ENCODE measurements around the gene TSPAN4. TPM values are rescaled to one million over a fixed set of nuclear protein-coding genes. Genes with fewer than 3 reads are reported as not detected.
A peak's percentile ranks its signal among the peaks of the same experiment; 100 is the strongest.

Gene TSPAN4
- total and polyA plus RNA-seq, 9 of the 15 experiments (the other 6 are each of a cell fraction or from before 2014, with no cell fraction given), result 0.07 to 31.0 (median 15.7) TPM

DNA sequence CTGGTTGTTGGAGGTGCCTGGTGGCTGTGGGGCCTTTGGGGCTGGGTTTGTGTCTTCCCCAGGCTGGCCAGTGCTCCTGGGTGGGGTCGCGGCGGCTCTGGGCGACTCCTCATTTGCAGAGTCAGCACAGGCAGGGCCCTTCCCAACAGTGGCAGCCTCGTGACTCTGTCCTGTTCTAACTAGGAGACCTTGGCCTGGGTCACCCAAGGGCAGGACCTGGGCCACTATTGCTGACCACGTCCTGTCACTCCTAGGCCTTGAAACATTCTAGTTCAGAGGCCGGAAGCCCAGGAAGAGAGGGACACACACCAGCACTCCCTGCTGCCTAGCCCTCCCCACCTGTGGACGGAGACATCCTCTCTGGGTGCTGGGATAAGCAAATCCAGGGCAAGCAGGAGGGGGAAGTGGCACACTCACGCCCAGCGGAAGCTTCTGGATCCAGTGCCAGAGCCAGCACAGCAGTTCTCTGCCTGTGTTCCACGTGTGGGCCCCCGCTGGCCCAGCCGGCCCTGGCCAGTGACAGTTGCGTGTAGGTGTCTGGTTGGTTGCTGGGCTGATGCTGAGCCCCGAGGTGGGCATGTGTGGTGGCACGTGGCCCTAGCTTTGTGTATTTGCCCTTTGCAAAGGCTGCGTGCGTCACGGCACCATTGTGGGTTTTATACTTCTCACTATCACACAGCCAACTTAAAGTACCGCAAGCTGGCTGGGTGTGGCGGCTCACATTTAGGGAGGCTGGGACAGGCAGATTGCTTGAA lies 72.3 kb downstream of the TSPAN4 start (continued):
- TF ChIP-seq ZBTB5 (IDR thresholded peaks at IDR 0.05) (no peak), CBFB (CRISPR knock-in tag; IDR thresholded peaks at IDR 0.05) (no peak), ZNF165 (CRISPR knock-in tag; IDR thresholded peaks at IDR 0.05; ENCODE audit: borderline replicate concordance) (peak; percentile 79), PYGO2 (tag; IDR thresholded peaks at IDR 0.05) (no peak), PHF8 (IDR thresholded peaks at IDR 0.05; ENCODE audit: borderline replicate concordance, low read length) (peak; percentile 26; the same call in 1 of the 2 replicates), ESRRA (IDR thresholded peaks at IDR 0.05; ENCODE audit: borderline replicate concordance, low read depth) (peak; percentile 83), DDX20 (tag; IDR thresholded peaks at IDR 0.05; ENCODE audit: low read depth) (no peak), MAFG (tag; conservative IDR thresholded peaks at IDR 0.05) (peak; percentile 70), TSC22D4 (tag; IDR thresholded peaks at IDR 0.05) (no peak), ZC3H8 (IDR thresholded peaks at IDR 0.05) (no peak), MXI1 (IDR thresholded peaks at IDR 0.05; ENCODE audit: low read depth, low read length) (no peak), WHSC1 (IDR thresholded peaks at IDR 0.05; ENCODE audit: low read length) (no peak), TFAM (CRISPR knock-in tag; conservative IDR thresholded peaks at IDR 0.05) (no peak), NR2C1 (IDR thresholded peaks at IDR 0.05) (no peak), NR2C1 (tag; IDR thresholded peaks at IDR 0.05) (peak; percentile 13; the same call in 1 of the 2 replicates), GABPA (tag; conservative IDR thresholded peaks at IDR 0.05; ENCODE audit: low read depth) (peak; percentile 67)
- TF ChIP-seq, protein P1, sequence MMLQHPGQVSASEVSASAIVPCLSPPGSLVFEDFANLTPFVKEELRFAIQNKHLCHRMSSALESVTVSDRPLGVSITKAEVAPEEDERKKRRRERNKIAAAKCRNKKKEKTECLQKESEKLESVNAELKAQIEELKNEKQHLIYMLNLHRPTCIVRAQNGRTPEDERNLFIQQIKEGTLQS (IDR thresholded peaks at IDR 0.05), result no peak
- TF ChIP-seq, protein P1 (CRISPR knock-in tag; conservative IDR thresholded peaks at IDR 0.05), result no peak
- TF ChIP-seq, protein P2, sequence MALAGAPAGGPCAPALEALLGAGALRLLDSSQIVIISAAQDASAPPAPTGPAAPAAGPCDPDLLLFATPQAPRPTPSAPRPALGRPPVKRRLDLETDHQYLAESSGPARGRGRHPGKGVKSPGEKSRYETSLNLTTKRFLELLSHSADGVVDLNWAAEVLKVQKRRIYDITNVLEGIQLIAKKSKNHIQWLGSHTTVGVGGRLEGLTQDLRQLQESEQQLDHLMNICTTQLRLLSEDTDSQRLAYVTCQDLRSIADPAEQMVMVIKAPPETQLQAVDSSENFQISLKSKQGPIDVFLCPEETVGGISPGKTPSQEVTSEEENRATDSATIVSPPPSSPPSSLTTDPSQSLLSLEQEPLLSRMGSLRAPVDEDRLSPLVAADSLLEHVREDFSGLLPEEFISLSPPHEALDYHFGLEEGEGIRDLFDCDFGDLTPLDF (CRISPR knock-in tag; IDR thresholded peaks at IDR 0.05), result no peak
- TF ChIP-seq, protein P3, sequence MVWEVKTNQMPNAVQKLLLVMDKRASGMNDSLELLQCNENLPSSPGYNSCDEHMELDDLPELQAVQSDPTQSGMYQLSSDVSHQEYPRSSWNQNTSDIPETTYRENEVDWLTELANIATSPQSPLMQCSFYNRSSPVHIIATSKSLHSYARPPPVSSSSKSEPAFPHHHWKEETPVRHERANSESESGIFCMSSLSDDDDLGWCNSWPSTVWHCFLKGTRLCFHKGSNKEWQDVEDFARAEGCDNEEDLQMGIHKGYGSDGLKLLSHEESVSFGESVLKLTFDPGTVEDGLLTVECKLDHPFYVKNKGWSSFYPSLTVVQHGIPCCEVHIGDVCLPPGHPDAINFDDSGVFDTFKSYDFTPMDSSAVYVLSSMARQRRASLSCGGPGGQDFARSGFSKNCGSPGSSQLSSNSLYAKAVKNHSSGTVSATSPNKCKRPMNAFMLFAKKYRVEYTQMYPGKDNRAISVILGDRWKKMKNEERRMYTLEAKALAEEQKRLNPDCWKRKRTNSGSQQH (CRISPR knock-in tag; IDR thresholded peaks at IDR 0.05), result no peak
- TF ChIP-seq, protein P4, sequence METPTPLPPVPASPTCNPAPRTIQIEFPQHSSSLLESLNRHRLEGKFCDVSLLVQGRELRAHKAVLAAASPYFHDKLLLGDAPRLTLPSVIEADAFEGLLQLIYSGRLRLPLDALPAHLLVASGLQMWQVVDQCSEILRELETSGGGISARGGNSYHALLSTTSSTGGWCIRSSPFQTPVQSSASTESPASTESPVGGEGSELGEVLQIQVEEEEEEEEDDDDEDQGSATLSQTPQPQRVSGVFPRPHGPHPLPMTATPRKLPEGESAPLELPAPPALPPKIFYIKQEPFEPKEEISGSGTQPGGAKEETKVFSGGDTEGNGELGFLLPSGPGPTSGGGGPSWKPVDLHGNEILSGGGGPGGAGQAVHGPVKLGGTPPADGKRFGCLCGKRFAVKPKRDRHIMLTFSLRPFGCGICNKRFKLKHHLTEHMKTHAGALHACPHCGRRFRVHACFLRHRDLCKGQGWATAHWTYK (CRISPR knock-in tag; IDR thresholded peaks at IDR 0.05), result peak; percentile 93

Measured in K562 (cell line).